HG03097 (cell line): ENCODE measurements around the gene KCND2.
A peak's percentile ranks its signal among the peaks of the same experiment; 100 is the strongest.
"Not testable (repeated sequence)": the region's sequence is repeated elsewhere in the genome, so short reads cannot be mapped to it uniquely, and the experiment has no call there.

Experiments
- ATAC-seq: cut with Tn5 transposase; IDR thresholded peaks from one replicate; pipeline ENCODE4 v1.9.1; 2021; ENCODE audit not compliant: unreplicated experiment, low FRiP score

The KCND2 gene

DNA sequence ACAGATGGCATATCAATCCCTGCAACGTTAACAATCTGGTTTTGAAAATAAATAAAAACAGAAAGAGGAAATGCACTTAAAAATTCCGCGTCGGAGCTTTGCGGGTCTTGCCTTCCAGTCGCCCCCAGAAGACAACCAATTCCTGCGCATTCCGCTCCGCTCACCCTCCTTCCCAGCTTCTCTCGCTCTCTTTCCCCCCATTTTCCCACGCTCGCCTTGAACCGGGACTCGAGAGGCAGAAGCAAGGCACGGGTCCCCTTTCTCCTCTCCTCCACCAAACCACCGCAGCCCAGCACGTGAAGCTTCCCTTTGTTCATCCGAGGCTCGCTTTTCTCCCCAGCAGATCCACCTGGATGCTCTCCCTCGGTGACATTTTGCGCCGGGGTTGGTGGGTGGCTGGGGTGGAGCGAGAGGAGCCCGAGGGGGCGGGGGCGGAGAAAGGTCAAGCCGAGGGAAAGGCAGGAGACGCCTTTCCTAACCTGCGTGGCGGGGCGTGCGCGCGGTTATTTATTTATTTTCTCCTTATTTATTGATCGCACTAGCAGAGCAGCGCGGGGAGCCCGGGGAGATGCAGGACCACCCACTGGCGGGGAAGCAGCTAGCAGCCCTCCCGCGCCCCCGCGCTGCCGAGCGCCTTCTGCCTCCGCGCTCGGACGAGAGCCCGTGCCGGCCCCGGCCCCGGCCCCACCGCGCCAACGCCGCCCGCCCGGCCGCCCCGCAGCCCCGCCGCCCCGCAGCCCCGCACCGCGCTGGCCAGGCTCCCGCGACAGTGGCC, at the start of gene KCND2:
KCND2 (plus strand) TSS at position 475 of the 775 bp plus-strand sequence.
- peak; percentile 19 for ATAC-seq

DNA sequence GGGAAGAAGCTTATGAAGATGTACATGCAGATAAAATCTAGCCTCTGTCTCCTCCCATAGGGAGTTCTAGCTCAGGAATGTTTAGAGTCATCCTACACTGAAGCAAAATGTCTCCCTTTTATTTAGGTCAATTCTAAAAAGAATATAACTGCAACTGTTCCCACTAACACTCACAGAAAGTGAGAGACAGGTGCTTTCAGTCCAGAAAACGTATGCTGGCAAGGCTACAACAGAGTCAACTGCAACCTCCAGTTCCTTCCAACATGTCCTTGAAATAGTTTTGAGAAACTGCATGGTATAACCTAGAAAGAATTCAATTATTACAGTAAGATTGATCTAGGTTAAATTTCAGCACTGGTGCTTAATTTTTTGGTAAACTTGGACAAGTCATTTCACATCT, 46.8 kb upstream of the KCND2 start:
- no peak for ATAC-seq

- ATAC-seq, result no peak
Measured at GRCh38 chr7:120227255-120227654, 45.7 kb upstream of the KCND2 start.

DNA sequence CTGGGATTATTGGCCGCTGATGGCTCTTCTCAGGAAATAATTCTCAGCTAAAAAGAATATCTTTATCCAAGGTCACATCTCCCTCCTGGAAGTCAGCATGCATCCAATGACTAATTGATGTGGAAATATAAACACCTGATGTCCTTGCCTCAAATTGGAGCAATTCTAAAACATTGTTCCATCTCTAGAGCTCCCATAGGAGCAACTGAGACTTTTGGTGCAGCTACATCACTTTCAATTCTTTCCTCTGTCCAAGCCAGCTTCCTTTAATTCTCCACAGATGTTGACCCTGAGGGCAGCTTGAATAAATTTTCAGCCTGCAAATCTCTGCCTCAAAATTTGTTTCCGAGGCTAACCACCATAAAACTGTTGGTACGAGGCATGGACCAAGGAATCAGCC, 43.9 kb upstream of the KCND2 start:
- no peak for ATAC-seq

DNA sequence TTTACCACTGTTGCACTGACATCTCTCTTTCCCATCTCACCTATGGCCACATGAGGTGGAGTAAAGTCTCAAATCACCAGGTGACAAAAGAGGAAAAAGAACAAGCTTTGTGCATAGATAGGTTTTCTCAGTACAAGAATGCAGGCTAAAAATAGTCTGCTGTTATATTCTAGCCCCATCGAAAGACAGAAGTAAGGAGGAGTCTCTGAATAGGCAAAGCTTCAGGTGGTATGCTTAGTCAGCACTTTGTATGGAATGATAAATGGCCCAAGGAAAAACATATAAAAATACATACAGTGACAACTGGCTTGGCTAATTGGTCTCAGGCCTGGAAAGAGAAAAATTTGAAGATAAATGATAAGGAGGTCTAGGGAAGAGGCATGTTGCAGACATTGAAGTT, 39.6 kb upstream of the KCND2 start:
- ATAC-seq, result no peak

DNA sequence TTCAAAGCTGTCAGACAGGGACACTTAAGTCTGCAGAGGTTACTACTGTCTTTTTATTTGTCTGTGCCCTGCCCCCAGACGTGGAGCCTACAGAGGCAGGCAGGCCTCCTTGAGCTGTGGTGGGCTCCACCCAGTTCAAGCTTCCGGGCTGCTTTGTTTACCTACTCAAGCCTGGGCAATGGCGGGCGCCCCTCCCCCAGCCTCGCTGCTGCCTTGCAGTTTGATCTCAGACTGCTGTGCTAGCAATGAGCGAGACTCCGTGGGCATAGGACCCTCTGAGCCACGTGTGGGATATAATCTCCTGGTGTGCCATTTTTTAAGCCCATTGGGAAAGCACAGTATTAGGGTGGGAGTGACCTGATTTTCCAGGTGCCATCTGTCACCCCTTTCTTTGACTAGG, 32.6 kb upstream of the KCND2 start:
- not testable (repeated sequence) for ATAC-seq

DNA sequence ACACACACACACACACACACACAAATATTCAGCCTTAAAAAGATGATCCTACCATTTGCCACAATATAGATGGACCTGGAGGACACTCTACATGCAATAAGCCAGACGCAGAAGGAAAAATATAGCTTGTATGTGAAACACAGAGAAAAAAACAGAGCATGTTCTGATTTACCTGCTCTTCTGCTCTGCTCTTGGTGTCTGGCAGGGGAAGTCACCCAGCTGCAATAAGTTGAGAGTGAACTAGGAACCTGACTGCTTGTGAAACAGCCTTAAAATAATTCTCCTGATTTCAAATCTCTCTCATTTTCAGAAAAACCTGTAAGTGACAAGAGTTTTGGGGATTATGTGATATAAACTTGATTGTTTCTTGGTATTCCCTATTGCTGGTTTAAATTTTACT, 31.0 kb upstream of the KCND2 start:
- no peak for ATAC-seq

DNA sequence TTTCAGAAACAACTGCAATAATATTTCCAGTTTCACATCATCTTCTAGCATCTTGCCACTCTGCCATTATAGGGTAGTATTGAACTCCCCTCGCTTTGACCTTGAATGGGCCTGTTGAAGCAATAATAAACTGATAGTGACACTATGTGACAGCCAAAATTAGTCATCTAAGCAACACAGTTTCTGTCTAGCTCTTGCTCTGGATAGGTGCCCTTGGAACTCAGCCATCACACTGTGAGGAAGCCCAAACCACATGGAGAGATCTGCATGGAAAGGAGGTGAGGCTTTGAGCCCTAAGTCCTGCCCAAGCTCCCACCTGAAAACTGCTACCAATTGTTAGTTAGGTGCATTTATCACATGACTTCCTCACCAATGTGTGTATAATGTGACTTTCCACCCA, 18.1 kb upstream of the KCND2 start:
- ATAC-seq, result no peak

DNA sequence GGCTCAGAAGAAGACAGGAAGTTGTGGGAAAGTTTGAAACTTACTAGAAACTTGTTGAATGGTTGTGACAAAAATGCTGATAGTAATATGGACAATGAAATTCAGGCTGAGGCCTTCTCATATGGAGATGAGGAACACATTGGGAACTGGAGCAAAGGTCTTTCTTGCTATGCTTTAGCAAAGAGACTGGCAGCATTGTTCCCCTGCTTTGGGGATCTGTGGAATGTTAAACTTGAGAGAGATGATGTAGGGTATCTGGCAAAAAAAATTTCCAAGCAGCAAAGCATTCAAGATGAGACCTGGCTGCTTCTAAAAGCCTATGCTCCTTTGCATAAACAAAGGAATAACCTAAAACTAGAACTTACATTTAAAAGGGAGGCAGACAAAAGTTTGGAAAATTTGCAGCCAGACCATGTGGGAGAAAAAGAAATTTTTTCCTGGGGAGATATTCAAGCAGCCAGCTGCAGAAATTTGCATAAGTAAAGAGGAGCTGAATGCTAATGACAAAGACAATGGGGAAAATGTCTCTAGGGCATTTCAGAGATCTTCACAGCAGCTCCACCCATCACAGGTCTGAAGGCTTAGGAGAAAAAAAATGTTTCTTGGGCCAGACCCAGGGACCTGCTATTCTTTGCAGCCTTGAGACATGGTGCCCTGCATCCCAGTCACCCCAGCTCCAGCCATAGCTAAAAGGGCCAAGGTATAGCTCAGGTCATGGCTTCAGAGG, 16.5 kb upstream of the KCND2 start:
- ATAC-seq, result no peak

GRCh38 chr7:120259386-120259785, 13.6 kb upstream of the KCND2 start:
- no peak for ATAC-seq

GRCh38 chr7:120260111-120260510, 12.9 kb upstream of the KCND2 start:
- no peak for ATAC-seq

DNA sequence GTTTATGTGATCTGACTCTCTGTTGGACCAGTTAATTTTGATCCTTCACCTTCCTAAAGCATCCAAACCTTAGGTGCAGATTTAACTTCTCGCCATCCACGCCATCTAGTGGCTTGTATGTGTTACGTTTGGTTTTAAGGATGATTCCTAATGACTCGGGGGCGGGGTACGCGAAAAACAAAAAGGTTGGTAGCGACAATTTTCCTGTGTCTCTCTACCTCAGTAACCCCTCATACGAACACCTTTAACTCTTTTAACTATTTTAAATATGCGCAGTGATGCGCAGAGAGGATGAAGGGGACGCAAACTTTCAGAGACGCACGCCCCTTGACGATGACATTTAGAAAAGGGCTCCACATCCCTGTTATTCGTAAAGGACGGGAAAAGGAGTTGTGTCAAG, 714 bp upstream of the KCND2 start:
- ATAC-seq, result peak; percentile 47

GRCh38 chr7:120273476-120273975, 551 bp downstream of the KCND2 start:
- peak; percentile 46 for ATAC-seq

DNA sequence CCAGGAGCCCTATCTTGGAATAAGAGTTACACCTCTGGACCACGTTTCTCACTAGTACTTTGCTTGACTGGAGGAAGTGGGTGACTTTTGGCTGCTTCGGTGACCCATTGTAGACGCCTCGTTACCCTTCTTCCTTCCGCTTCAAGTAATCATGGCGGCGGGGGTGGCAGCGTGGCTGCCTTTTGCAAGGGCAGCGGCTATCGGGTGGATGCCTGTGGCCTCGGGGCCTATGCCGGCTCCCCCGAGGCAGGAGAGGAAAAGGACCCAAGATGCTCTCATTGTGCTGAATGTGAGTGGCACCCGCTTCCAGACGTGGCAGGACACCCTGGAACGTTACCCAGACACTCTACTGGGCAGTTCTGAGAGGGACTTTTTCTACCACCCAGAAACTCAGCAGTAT, 1.5 kb downstream of the KCND2 start:
- ATAC-seq, result no peak

GRCh38 chr7:120274899-120275298, 1.9 kb downstream of the KCND2 start:
- no peak for ATAC-seq

- ATAC-seq, result no peak
Measured at GRCh38 chr7:120276720-120277119, 3.7 kb downstream of the KCND2 start.

GRCh38 chr7:120278773-120279172, 5.8 kb downstream of the KCND2 start:
- no peak for ATAC-seq

DNA sequence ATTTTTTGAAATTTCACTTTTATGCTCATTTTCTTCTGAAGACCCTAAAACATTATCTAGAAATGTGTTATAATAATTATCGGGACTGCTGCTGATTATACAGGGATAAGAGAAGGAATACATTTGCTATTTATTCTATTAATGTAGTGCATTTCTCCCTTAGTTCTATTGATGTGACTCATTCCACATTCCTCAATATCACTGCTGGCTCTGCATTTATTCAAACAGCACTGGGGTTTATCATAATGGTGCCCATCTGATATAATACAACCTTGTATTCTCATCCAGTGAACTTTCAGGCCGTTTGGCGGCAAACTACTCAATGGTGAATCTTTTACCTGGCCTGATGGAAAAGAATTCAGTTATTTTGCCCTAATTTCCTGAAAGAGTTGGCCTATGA, 7.8 kb downstream of the KCND2 start:
- ATAC-seq, result no peak

GRCh38 chr7:120293027-120293426, 20.1 kb downstream of the KCND2 start:
- no peak for ATAC-seq

GRCh38 chr7:120302190-120302589, 29.2 kb downstream of the KCND2 start:
- ATAC-seq, result no peak

DNA sequence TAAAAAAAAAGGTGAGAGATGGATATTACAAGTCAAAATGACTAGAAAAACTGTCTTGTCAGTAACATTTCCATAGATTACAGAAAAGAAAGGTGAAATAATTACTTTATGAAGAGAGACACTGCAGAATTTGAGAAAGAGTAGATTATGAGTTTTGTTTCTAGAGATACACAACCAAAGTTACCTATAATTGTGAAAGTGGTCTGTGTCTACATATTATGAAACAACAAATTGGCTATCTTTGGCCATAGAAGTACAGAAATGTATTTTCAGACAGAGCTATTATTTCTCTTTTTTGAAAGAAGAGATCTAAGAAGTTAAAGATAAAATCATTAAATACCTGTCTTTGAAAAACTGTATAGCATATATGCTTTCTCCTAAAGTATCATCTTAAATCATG, 30.1 kb downstream of the KCND2 start:
- no peak for ATAC-seq

GRCh38 chr7:120304674-120305073, 31.7 kb downstream of the KCND2 start:
- no peak for ATAC-seq
